Keratinocyte (primary cell): ENCODE results near the gene KEL. TPM values are rescaled to one million over a fixed set of nuclear protein-coding genes. Genes with fewer than 3 reads are reported as not detected.

ENCODE experiments used
- DNase-seq: peaks from one replicate; pipeline ENCODE4 v3.0.0-alpha.2; 2011; ENCODE audit warnings: low read depth, missing footprints, low spot score
- FAIRE-seq: peaks from 2 replicates; lab custom pipeline; 2011; peaks lifted over from hg19 to GRCh38; lab: Jason Lieb, UNC
- H2AFZ ChIP-seq: 2 replicates; pipeline ENCODE4 v1.6.0; 2012; ENCODE audit warnings: low read length, control low read depth, inconsistent platforms; ENCODE audit not compliant: control insufficient read depth
- H3K27ac ChIP-seq: 2 replicates; pipeline ENCODE4 v1.5.1; 2011; ENCODE audit warnings: low read length; ENCODE audit not compliant: control insufficient read depth, insufficient read depth
- H3K27me3 ChIP-seq: 3 replicates; pipeline ENCODE4 v1.6.0; 2011; ENCODE audit warnings: low read length; ENCODE audit not compliant: control insufficient read depth, insufficient read depth; ENCODE audit errors: extremely low read depth
- H3K36me3 ChIP-seq, 2 experiments: 2 replicates in 1 of 2; 3 replicates in 1 of 2; pipeline ENCODE4 v1.5.1; 2011; ENCODE audit warnings: low read length in 2 of 2, mild to moderate bottlenecking in 1 of 2; ENCODE audit not compliant: control insufficient read depth in 2 of 2, insufficient read depth in 2 of 2; ENCODE audit errors: extremely low read depth in 1 of 2
- H3K4me1 ChIP-seq: 3 replicates; pipeline ENCODE4 v1.5.1; 2011; ENCODE audit warnings: low read length; ENCODE audit not compliant: control insufficient read depth, insufficient read depth; ENCODE audit errors: extremely low read depth
- H3K4me2 ChIP-seq: 3 replicates; pipeline ENCODE4 v1.6.0; 2011; ENCODE audit warnings: low read depth, low read length; ENCODE audit not compliant: control insufficient read depth, insufficient read depth; ENCODE audit errors: extremely low read depth
- H3K4me3 ChIP-seq, 3 experiments: fragments of 200-600 bp in 1 of 3; sonication (generic) in 1 of 3; 2 replicates in 2 of 3; 3 replicates in 1 of 3; pipeline ENCODE4 v1.5.1; 2011 to 2016; ENCODE audit warnings: low read length in 3 of 3, mild to moderate bottlenecking in 3 of 3, control low read depth in 2 of 3, inconsistent platforms in 1 of 3, low read depth in 1 of 3, mixed read lengths in 1 of 3, mixed run types in 1 of 3, moderate library complexity in 1 of 3; ENCODE audit not compliant: control insufficient read depth in 2 of 3, insufficient read depth in 2 of 3; ENCODE audit errors: extremely low read depth in 1 of 3
- H3K79me2 ChIP-seq: 2 replicates; pipeline ENCODE4 v1.6.0; 2012; ENCODE audit warnings: low read length; ENCODE audit not compliant: control insufficient read depth, insufficient read depth
- H3K9ac ChIP-seq: 3 replicates; pipeline ENCODE4 v1.6.0; 2011; ENCODE audit warnings: low read length; ENCODE audit not compliant: control insufficient read depth, insufficient read depth; ENCODE audit errors: extremely low read depth
- H3K9me1 ChIP-seq: 3 replicates; pipeline ENCODE4 v1.6.0; 2011; ENCODE audit warnings: low read length; ENCODE audit not compliant: control insufficient read depth, insufficient read depth; ENCODE audit errors: extremely low read depth
- H3K9me3 ChIP-seq: 2 replicates; pipeline ENCODE4 v1.5.1; 2012; ENCODE audit warnings: low read depth, low read length; ENCODE audit not compliant: control insufficient read depth
- H4K20me1 ChIP-seq: 3 replicates; pipeline ENCODE4 v1.6.0; 2011; ENCODE audit warnings: low read length; ENCODE audit not compliant: control insufficient read depth, insufficient read depth; ENCODE audit errors: extremely low read depth
- EZH2 ChIP-seq: IDR thresholded peaks from one replicate; pipeline ENCODE4 v1.6.1; 2012; ENCODE audit warnings: inconsistent platforms, mild to moderate bottlenecking, low read length, moderate library complexity
- dilution Hi-C: fragments of 300-500 bp; cut with MboI; formaldehyde crosslinking; loops from one replicate; pipeline ENCODE4 v1.7.0; 2020; ENCODE audit warnings: low sequenced_read_pairs; ENCODE audit not compliant: extremely low pct_ligation_motif_present
- polyA plus RNA-seq, 5 experiments: library from polyadenylated mRNA; depleted of rRNA in 3 of 5; stranded (reverse) in 3 of 5; stranded (forward) in 1 of 5; unstranded in 1 of 5; fragments of >200 nt; gene quantifications; 1 replicate in 1 of 5; 2 replicates in 3 of 5; 3 replicates in 1 of 5; pipeline versions ENCODE4 v1.2.1 to v1.2.3, GENCODE V29; 2011 to 2012; ENCODE audit warnings: missing spikeins in 2 of 5, low read depth in 1 of 5, low replicate concordance in 1 of 5
- TF ChIP-seq, protein P1 (sequence below), 3 experiments: IDR thresholded peaks in 1 of 3; conservative IDR thresholded peaks in 1 of 3; optimal IDR thresholded peaks in 1 of 3; 2 replicates in 2 of 3; 3 replicates in 1 of 3; pipeline versions ENCODE3 to v1.5.1; 2011; ENCODE audit warnings: low read length in 3 of 3, mild to moderate bottlenecking in 3 of 3, moderate library complexity in 2 of 3, control low read depth in 1 of 3, inconsistent platforms in 1 of 3; ENCODE audit not compliant: insufficient read depth in 2 of 3; ENCODE audit errors: extremely low read depth in 1 of 3

Gene KEL
- polyA plus RNA-seq, 1 donor (not counting 4 experiments of a cell fraction or from before 2014, with no cell fraction given) = 0.09 TPM

DNA sequence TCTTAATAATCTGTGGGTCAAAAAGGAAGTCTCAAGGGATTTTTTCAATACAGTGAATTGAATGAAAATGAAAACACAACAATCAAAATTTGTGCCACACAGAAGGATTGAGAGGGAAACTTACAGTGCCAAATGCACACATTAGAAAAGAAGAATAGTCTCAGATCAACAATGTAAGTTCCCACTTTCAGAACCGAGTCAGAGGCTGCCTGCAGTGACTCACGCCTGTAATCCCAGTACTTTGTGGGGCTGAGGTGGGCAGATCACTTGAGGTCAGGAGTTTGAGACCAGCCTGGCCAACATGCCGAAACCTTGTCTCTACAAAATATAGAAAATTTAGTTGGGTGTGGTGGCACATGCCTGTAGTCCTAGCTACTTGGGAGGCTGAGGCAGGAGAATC, 12.5 kb upstream of the KEL start:
- dilution Hi-C loops = no loop called here
- Histone ChIP-seq H3K79me2 (no peaks in the 10 kb centered on the region), H3K9me1 (no peaks in the 10 kb centered on the region), H3K36me3 (no peaks in the 10 kb centered on the region), H3K27ac (no peak overlapping the region), H3K9me3 (no peaks in the 10 kb centered on the region), H3K4me2 (no peak overlapping the region), H3K27me3 (no peaks in the 10 kb centered on the region), H4K20me1 (no peaks in the 10 kb centered on the region), H3K4me1 (no peaks in the 10 kb centered on the region), H3K9ac (no peak overlapping the region), H3K4me3 (no peak overlapping the region), H2AFZ (no peak overlapping the region)
- no peak for FAIRE-seq
- TF ChIP-seq, protein P1, sequence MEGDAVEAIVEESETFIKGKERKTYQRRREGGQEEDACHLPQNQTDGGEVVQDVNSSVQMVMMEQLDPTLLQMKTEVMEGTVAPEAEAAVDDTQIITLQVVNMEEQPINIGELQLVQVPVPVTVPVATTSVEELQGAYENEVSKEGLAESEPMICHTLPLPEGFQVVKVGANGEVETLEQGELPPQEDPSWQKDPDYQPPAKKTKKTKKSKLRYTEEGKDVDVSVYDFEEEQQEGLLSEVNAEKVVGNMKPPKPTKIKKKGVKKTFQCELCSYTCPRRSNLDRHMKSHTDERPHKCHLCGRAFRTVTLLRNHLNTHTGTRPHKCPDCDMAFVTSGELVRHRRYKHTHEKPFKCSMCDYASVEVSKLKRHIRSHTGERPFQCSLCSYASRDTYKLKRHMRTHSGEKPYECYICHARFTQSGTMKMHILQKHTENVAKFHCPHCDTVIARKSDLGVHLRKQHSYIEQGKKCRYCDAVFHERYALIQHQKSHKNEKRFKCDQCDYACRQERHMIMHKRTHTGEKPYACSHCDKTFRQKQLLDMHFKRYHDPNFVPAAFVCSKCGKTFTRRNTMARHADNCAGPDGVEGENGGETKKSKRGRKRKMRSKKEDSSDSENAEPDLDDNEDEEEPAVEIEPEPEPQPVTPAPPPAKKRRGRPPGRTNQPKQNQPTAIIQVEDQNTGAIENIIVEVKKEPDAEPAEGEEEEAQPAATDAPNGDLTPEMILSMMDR (optimal IDR thresholded peaks at IDR 0.05 in 1 of 3, IDR thresholded peaks at IDR 0.05 in 1 of 3, conservative IDR thresholded peaks at IDR 0.05 in 1 of 3; ENCODE audit: extremely low read depth in 1 of 3, insufficient read depth in 2 of 3, low read length in 3 of 3) = no peak
- TF ChIP-seq EZH2 = no peak
- DNase-seq = no peak

DNA sequence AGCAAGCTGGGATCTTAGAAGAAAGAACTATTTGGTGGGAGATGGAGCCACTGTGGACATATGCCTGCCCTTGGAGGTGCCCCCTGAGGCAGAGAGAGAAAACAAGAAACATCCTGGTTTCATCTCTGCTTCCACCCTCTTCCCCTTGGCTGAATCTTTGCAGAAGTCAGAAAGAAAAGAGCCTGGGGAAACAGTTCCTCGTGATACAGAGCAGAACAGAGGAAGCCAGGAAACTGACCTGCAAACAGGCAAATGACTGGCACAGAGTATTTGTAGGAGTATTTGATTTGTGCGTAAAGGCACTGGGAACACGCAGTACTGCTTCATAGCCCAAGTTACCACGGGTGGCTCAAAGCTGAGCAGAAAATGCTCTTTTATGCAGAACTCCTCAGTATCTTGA, 7.0 kb upstream of the KEL start:
- Histone ChIP-seq H3K27me3 (no peaks in the 10 kb centered on the region), H3K79me2 (no peaks in the 10 kb centered on the region), H3K9me1 (no peaks in the 10 kb centered on the region), H3K4me1 (no peaks in the 10 kb centered on the region), H3K9ac (no peak overlapping the region), H4K20me1 (no peaks in the 10 kb centered on the region), H3K36me3 (no peaks in the 10 kb centered on the region), H3K4me2 (no peak overlapping the region), H3K27ac (no peak overlapping the region), H3K9me3 (no peaks in the 10 kb centered on the region), H3K4me3 (no peak overlapping the region), H2AFZ (no peak overlapping the region)
- dilution Hi-C loops = no loop called here
- DNase-seq (no peak), FAIRE-seq (no peak)
- TF ChIP-seq, protein P1 (optimal IDR thresholded peaks at IDR 0.05 in 1 of 3, IDR thresholded peaks at IDR 0.05 in 1 of 3, conservative IDR thresholded peaks at IDR 0.05 in 1 of 3; ENCODE audit: extremely low read depth in 1 of 3, insufficient read depth in 2 of 3, low read length in 3 of 3) = no peak
- no peak for TF ChIP-seq EZH2
